ENCODE measurements around the gene NARS2.
A peak's percentile ranks its signal among the peaks of the same experiment; 100 is the strongest.

NARS2 gene

GRCh38 chr11:78438298-78438975 is 136.2 kb downstream of the NARS2 start:
- no peak for DNase-seq (ENCODE audit: low read depth in 2 of 2)

GRCh38 chr11:78432956-78433355 is 141.7 kb downstream of the NARS2 start:
- no peak for DNase-seq (ENCODE audit: low read depth in 2 of 2)

DNA sequence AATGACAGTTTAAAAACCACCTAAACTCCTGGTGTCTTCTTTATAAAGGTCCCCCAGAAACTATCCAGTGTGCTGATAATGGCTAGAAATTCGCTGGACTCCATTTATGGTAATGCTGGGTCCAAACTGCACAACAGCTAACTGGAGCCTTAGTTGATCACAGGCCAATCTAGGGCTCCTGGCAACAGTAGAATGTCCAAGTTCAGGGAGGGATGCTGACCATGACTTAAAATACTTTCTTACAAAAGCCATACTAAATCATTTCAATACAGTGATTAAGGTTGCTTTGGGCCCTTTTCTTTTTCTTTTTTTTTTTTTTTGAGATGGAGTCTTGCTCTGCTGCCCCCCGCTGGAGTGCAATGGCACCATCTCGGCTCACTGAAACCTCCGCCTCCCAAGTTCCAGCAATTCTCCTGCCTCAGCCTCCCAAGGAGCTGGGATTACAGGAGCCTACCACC is 142.6 kb downstream of the NARS2 start:
- no peak for DNase-seq (ENCODE audit: low read depth in 2 of 2)

- DNase-seq (ENCODE audit: low read depth in 2 of 2) = no peak
These were observed 145.0 kb downstream of the NARS2 start for GRCh38 chr11:78429660-78430059.

DNA sequence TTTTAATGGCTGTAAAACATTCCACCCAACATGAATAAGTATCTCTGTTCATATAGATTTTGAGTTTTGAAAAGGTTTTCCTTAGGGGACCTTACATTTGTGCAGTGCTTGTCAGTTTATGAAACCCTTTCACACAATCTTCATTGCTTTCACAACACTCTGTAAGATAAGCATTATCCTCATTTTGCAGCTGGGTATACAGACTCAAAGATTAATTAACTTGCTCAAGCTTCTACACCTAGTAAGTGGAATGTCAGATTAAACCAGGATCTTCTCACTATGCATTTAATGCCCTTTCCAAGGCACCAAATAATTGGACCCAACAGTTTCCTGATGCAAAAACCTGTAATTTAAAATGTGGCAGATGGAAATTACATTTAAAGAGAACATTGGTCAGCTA is 145.5 kb downstream of the NARS2 start:
- no peak for DNase-seq (ENCODE audit: low read depth in 2 of 2)

DNA sequence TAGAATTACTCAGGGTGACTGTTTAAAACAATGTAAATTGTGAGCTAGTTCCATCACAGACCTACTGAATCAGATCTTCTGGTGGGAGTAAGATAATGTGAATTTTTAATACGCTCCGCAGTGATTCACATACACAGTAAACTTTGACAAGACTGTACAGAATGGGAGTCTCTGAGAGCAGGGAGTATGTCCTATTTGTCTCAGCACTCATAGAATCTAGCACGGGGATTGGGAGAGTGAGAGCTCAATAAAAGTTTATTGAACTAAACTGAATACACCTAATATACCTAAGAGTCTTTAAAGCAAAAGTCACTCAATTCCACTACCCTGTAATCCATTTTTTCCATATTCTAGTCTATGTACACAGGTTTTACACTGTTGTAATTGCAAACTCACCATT is 145.9 kb downstream of the NARS2 start:
- no peak for DNase-seq (ENCODE audit: low read depth in 2 of 2)

GRCh38 chr11:78428266-78428636 is 146.4 kb downstream of the NARS2 start:
- no peak for DNase-seq (ENCODE audit: low read depth in 2 of 2)

- no peak for DNase-seq (ENCODE audit: low read depth in 2 of 2)
These were observed 146.9 kb downstream of the NARS2 start for GRCh38 chr11:78427615-78428265.

GRCh38 chr11:78426845-78427244 is 147.8 kb downstream of the NARS2 start:
- DNase-seq (ENCODE audit: low read depth in 2 of 2) = no peak

GRCh38 chr11:78425399-78426070 is 149.1 kb downstream of the NARS2 start:
- no peak for DNase-seq (ENCODE audit: low read depth in 2 of 2)

GRCh38 chr11:78424334-78425270 is 150.1 kb downstream of the NARS2 start:
- no peak for DNase-seq (ENCODE audit: low read depth in 2 of 2)

DNA sequence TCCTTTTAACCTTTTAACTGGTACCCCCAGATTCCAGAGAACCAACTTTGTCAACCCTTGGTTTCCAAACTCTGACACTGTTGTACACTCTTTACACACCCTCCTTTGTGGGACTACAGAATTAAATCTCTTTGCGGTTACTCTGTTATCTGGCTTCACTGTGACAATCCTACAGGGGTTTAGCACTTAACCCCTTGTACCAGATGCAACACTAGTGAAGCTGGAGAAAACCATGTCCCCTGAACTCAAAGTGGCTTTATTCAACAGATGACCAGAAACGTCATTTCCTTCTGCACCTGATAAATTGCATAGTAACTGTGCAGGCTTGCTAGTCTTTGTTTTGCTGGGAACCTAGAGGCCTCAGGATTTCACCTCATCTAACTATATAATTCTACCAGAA is 151.4 kb downstream of the NARS2 start:
- no peak for DNase-seq (ENCODE audit: low read depth in 2 of 2)

GRCh38 chr11:78420796-78421209 is 153.9 kb downstream of the NARS2 start:
- peak; percentile 63 to 70 for DNase-seq (ENCODE audit: low read depth in 2 of 2)

DNA sequence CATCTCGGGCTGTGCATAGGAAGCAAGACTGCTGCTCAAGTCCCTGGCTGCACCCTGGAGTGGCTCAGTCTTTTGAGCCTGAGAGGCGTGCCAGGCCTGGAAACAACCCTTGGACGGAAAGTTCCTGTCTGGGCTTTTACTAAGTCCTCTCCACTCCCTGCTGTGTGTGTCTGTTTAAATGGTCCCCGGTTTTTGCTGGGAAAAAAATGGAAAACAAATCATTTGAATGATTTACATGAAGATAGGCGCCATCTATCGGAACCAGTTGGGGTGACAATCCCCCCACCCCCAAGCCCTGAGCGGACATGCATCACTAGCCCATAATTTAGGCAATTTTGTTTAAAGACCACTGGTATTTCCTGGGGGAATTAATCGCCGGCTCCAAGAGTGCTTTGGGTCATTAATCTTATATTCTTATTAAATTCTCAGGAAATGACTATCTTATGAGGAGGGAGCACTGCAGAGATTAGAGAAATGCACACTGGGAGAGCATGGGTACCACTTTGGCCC is 154.4 kb downstream of the NARS2 start:
- DNase-seq (ENCODE audit: low read depth in 2 of 2) = peak; percentile 89 to 90

GRCh38 chr11:78419327-78419726 is 155.3 kb downstream of the NARS2 start:
- peak; percentile 90 to 91 for DNase-seq (ENCODE audit: low read depth in 2 of 2)

- DNase-seq (ENCODE audit: low read depth in 2 of 2) = no peak
These were observed 156.0 kb downstream of the NARS2 start for GRCh38 chr11:78418584-78419211.

GRCh38 chr11:78417888-78418583 is 156.6 kb downstream of the NARS2 start:
- peak; percentile 54 to 66 for DNase-seq (ENCODE audit: low read depth in 2 of 2)

- DNase-seq (ENCODE audit: low read depth in 2 of 2) = no peak
These were observed 157.3 kb downstream of the NARS2 start, which contains the start of gene GAB2 for GRCh38 chr11:78417175-78417887. GAB2 (minus strand) TSS chr11:78417820; CDS start chr11:78417720, 100 bp downstream.

DNA sequence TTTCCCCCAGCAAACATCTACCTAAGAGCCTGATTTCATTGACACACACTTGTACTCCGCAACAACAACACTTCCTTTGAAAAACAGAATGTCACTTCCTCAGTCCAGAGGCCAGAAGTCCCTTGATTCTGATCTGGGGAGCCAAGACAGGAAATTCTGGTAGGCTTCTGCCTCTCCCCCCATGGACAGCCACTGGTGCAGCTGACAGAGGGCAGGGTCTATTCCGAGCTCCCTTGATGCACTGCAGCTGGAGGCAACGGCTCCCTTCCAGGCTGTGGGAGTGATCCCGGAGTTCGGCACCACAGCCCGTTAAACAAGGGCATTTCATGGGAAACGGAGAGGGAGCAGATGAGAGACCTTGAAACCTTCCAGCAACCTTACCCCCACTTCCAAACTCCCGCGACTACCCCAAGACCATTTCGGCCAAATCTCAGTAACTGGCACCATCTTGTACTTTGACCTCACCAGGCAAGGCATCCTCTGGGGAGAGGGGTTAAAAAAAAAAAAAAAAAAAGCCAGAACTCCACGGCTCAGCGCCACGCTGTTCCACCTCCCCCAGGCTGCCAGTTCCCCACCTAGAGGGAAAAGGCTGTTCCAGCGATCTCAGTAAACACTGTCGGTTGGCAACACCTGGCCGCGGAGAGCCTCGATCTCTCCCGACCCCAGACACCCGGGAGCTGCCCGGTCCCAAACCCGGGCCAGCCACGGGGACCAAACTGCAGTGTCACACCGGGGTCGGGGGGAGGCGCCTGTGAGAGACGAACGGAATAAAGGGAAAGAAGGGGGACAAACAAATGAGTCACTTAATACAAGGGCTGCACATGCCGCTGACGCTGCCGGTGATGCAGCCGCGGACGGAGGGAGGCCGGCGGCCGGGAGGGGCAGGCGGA is 158.1 kb downstream of the NARS2 start:
- peak in 1 of 2 experiments; percentile 56 for DNase-seq (ENCODE audit: low read depth in 2 of 2)
